HFF-Myc (cell line): ENCODE data around the gene MTFR2.

Source experiments
- DNase-seq: peaks from one replicate; pipeline ENCODE4 v3.0.0-alpha.2; 2011; ENCODE audit warnings: low read depth; ENCODE audit errors: extremely low read depth
- H3K4me3 ChIP-seq: replicated peaks from 2 replicates; pipeline ENCODE4 v1.5.1; 2011; ENCODE audit warnings: low read depth, mild to moderate bottlenecking, control low read depth, low read length
- TF ChIP-seq, protein P1 (sequence below): IDR thresholded peaks from 2 replicates; pipeline ENCODE4 v1.5.1; 2012; ENCODE audit warnings: mild to moderate bottlenecking, low read depth, low read length, control low read depth; ENCODE audit errors: missing control alignments

The MTFR2 gene

DNA sequence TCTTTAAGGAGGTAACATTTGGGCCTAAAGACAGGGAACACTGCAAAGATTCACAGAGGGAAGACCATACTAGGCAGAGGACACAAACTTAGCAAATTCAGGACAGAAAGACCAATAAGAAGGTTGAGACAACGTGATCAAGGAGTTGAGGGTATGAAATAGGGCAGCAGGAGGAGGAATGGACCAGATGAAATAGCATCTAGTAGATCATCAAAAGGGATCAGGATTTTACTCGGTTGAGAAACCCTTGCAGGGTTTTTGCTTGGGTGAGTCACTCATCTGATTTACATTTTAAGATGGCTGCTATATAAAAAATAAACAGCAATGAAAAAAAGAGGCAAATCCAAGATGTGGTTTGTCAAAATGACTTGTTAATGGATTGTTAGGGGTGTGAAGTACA lies 34.8 kb upstream of the MTFR2 start:
- DNase-seq, result peak; percentile 3
- TF ChIP-seq, protein P1, sequence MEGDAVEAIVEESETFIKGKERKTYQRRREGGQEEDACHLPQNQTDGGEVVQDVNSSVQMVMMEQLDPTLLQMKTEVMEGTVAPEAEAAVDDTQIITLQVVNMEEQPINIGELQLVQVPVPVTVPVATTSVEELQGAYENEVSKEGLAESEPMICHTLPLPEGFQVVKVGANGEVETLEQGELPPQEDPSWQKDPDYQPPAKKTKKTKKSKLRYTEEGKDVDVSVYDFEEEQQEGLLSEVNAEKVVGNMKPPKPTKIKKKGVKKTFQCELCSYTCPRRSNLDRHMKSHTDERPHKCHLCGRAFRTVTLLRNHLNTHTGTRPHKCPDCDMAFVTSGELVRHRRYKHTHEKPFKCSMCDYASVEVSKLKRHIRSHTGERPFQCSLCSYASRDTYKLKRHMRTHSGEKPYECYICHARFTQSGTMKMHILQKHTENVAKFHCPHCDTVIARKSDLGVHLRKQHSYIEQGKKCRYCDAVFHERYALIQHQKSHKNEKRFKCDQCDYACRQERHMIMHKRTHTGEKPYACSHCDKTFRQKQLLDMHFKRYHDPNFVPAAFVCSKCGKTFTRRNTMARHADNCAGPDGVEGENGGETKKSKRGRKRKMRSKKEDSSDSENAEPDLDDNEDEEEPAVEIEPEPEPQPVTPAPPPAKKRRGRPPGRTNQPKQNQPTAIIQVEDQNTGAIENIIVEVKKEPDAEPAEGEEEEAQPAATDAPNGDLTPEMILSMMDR, result no peak
- H3K4me3 ChIP-seq, result peak overlapping the region; percentile 12; the same call in 1 of the 2 replicates

DNA sequence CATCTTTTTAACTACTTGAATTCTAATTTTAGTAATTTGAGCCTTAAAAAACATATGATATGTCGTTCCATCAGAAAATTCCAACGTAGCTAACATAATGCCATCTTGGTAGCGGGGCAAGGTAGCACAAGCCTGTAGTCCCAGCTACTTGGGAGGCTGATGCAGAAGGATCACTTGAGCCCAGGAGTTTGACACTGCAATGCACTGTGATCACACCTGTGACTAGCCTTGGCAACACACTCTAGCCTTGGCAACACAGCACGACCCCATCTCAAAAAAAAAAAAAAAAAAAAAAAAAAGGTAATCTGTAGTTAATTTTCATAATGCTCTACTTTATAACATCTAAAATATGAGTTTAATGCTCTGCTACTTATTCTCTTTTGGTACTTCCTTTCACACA lies 32.8 kb upstream of the MTFR2 start:
- TF ChIP-seq, protein P1, result no peak
- no peak overlapping the region for H3K4me3 ChIP-seq
- DNase-seq, result no peak

DNA sequence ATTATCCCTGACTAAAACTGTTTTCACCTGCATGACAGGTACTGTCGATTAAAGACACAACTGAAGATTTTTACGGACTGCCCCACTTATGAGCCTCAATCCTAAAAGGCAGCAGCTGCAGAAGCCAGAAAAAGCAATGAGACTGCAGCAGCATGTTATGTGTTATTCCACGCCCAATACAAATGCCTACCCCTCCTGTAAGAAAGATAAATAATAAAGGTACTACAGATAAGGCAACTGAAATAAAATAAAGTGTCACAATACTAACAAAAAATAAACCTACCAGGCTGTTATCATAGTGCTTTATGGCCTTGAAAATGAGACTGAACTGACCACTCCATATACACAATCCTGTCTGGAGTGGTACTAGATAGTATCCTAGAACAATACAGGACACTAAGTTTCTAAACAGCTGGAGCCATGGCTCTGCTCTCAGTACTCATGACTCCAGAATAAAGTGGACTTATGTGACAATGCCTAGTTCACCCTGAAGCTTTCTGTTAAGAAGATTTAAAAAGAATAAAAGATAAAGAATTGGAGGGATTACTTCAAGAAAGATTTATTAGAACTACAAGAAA lies 30.0 kb upstream of the MTFR2 start:
- TF ChIP-seq, protein P1, result no peak
- no peak for DNase-seq
- no peak overlapping the region for H3K4me3 ChIP-seq

DNA sequence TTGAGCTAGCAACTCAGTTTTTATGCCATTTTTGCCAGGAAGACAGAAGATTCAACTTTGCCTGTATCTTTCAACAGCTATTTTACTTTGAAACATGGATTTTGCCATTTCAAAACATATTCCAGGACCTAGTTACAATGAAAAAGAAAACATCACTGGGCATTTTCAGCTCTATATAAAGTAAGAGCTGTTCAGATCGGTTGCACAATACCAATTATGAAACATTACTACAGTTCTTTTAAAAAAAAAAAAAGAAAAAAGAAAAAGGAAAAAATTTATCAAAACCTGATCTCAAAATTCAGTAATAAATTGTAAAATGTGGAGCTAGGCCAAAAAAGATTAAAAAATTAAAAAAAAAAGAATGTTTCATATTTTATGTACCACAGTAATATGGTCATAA lies 24.0 kb upstream of the MTFR2 start:
- no peak for DNase-seq
- no peak overlapping the region for H3K4me3 ChIP-seq
- TF ChIP-seq, protein P1, result no peak

DNA sequence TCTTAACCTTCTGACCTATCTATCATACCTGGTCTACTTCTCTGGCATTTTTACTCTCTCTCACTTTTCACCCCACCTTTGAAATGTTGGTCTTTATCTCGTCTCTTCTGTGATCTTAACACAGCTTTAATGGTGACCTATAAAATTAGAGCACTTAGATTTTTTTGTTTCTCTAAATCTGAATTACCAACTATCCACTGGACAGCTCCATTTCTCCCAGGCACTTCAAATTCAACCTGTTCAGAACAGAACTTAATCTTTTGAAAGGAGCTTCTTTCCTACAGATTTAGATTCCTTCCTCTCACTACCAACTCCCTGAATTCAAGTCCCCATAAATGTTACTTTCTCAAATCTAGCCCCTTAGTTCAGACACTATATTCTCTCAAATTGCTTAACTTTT lies 15.0 kb upstream of the MTFR2 start:
- TF ChIP-seq, protein P1, result no peak
- DNase-seq, result no peak
- no peak overlapping the region for H3K4me3 ChIP-seq

DNA sequence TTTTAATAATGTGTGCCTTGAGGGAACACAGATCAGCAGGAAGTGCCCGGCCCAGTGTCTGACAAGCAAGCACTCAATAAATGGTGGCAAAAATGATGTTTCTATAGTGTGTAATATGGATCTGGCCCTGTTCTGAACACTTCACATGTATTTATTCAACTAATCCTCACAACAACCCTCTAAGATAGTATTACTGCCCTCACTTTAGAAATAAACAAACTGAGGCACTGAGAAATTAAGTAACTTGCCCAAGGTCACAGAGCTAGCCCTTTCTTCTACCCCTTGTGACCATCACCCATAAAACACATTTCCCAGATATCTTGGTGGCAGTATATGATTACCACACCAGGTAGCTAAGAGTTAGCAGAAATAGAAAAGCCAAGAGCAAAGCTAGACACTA lies 12.8 kb upstream of the MTFR2 start:
- no peak overlapping the region for H3K4me3 ChIP-seq
- no peak for DNase-seq
- TF ChIP-seq, protein P1, result no peak
